Measurements from ENCODE around the gene NUDT17. TPM values are rescaled to one million over a fixed set of nuclear protein-coding genes. Genes with fewer than 3 reads are reported as not detected.

The NUDT17 gene
- total and polyA plus RNA-seq, 2 donors (not counting 1 experiment from before 2014, with no cell fraction given), result 3.4 to 5.1 TPM

GRCh38 chr1:145891143-145891542, 45.7 kb downstream of the NUDT17 start:
- Histone ChIP-seq H3K79me2 (ENCODE audit: control insufficient read depth, insufficient read depth, low read length) (no peaks in the 10 kb centered on the region), H3K4me1 (ENCODE audit: control insufficient read depth, extremely low read depth, insufficient read depth, low read length) (peaks cover 19% of the 10 kb centered on the region), H3K36me3 (ENCODE audit: control insufficient read depth, insufficient read depth, low read length) (no peaks in the 10 kb centered on the region), H4K20me1 (ENCODE audit: control insufficient read depth, extremely low read depth, insufficient read depth, low read length) (no peaks in the 10 kb centered on the region), H3K4me2 (ENCODE audit: extremely low read depth, insufficient read depth, low read length) (no peak overlapping the region), H3K27me3 (ENCODE audit: control insufficient read depth, insufficient read depth, low read length) (no peaks in the 10 kb centered on the region), H3K4me3 (replicated peaks in 1 of 4; ENCODE audit: control extremely low read depth in 1 of 4, insufficient read depth in 1 of 4, low read depth in 3 of 4, low read length in 4 of 4) (no peak overlapping the region), H3K27ac (ENCODE audit: insufficient read depth, low read length) (peak overlapping the region; percentile 90), H3K9me3 (ENCODE audit: control insufficient read depth, insufficient read depth, low read depth, low read length) (no peaks in the 10 kb centered on the region), H2AFZ (ENCODE audit: low read length) (peak overlapping the region; percentile 22), H3K9ac (ENCODE audit: insufficient read depth, low read length) (no peak overlapping the region)
- peak; percentile 39 to 75 for DNase-seq (ENCODE audit: low read depth in 2 of 2)
- TF ChIP-seq CTCF (conservative IDR thresholded peaks at IDR 0.05 in 1 of 2, IDR thresholded peaks at IDR 0.05 in 1 of 2; ENCODE audit: low read depth in 1 of 2, low read length in 2 of 2) (no peak), EZH2 (IDR thresholded peaks at IDR 0.05; ENCODE audit: low read length, missing control alignments) (no peak)

- H2AFZ ChIP-seq (ENCODE audit: low read length), result peak overlapping the region; percentile 64
- H3K36me3 ChIP-seq (ENCODE audit: control insufficient read depth, insufficient read depth, low read length), result no peaks in the 10 kb centered on the region
- TF ChIP-seq CTCF (conservative IDR thresholded peaks at IDR 0.05 in 1 of 2, IDR thresholded peaks at IDR 0.05 in 1 of 2; ENCODE audit: low read depth in 1 of 2, low read length in 2 of 2) (peak; percentile 95 to 97), EZH2 (IDR thresholded peaks at IDR 0.05; ENCODE audit: low read length, missing control alignments) (no peak)
- no peaks in the 10 kb centered on the region for H3K9me3 ChIP-seq (ENCODE audit: control insufficient read depth, insufficient read depth, low read depth, low read length)
- no peaks in the 10 kb centered on the region for H3K79me2 ChIP-seq (ENCODE audit: control insufficient read depth, insufficient read depth, low read length)
- peak overlapping the region; percentile 90 for H3K27ac ChIP-seq (ENCODE audit: insufficient read depth, low read length)
- H3K4me2 ChIP-seq (ENCODE audit: extremely low read depth, insufficient read depth, low read length), result peak overlapping the region; percentile 83
- no peaks in the 10 kb centered on the region for H3K27me3 ChIP-seq (ENCODE audit: control insufficient read depth, insufficient read depth, low read length)
- peaks cover 19% of the 10 kb centered on the region for H3K4me1 ChIP-seq (ENCODE audit: control insufficient read depth, extremely low read depth, insufficient read depth, low read length)
- peak overlapping the region; percentile 1 to 40 (median 10) for H3K4me3 ChIP-seq (replicated peaks in 1 of 4; ENCODE audit: control extremely low read depth in 1 of 4, insufficient read depth in 1 of 4, low read depth in 3 of 4, low read length in 4 of 4)
- no peak overlapping the region for H3K9ac ChIP-seq (ENCODE audit: insufficient read depth, low read length)
- peak; percentile 99 to 100 for DNase-seq (ENCODE audit: low read depth in 2 of 2)
- H4K20me1 ChIP-seq (ENCODE audit: control insufficient read depth, extremely low read depth, insufficient read depth, low read length), result no peaks in the 10 kb centered on the region
Measured at GRCh38 chr1:145891587-145892485, 46.4 kb downstream of the NUDT17 start.

GRCh38 chr1:145892486-145893087, 47.2 kb downstream of the NUDT17 start:
- no peaks in the 10 kb centered on the region for H4K20me1 ChIP-seq (ENCODE audit: control insufficient read depth, extremely low read depth, insufficient read depth, low read length)
- no peaks in the 10 kb centered on the region for H3K79me2 ChIP-seq (ENCODE audit: control insufficient read depth, insufficient read depth, low read length)
- peak overlapping the region; percentile 39 for H3K9ac ChIP-seq (ENCODE audit: insufficient read depth, low read length)
- H3K9me3 ChIP-seq (ENCODE audit: control insufficient read depth, insufficient read depth, low read depth, low read length), result no peaks in the 10 kb centered on the region
- peak; percentile 69 to 72 for DNase-seq (ENCODE audit: low read depth in 2 of 2)
- H2AFZ ChIP-seq (ENCODE audit: low read length), result peak overlapping the region; percentile 28
- no peaks in the 10 kb centered on the region for H3K36me3 ChIP-seq (ENCODE audit: control insufficient read depth, insufficient read depth, low read length)
- H3K4me2 ChIP-seq (ENCODE audit: extremely low read depth, insufficient read depth, low read length), result peak overlapping the region; percentile 83
- H3K27ac ChIP-seq (ENCODE audit: insufficient read depth, low read length), result peak overlapping the region; percentile 90
- H3K4me3 ChIP-seq (replicated peaks in 1 of 4; ENCODE audit: control extremely low read depth in 1 of 4, insufficient read depth in 1 of 4, low read depth in 3 of 4, low read length in 4 of 4), result peak overlapping the region; percentile 1 to 40 (median 10)
- TF ChIP-seq CTCF (conservative IDR thresholded peaks at IDR 0.05 in 1 of 2, IDR thresholded peaks at IDR 0.05 in 1 of 2; ENCODE audit: low read depth in 1 of 2, low read length in 2 of 2) (no peak), EZH2 (IDR thresholded peaks at IDR 0.05; ENCODE audit: low read length, missing control alignments) (no peak)
- peaks cover 19% of the 10 kb centered on the region for H3K4me1 ChIP-seq (ENCODE audit: control insufficient read depth, extremely low read depth, insufficient read depth, low read length)
- H3K27me3 ChIP-seq (ENCODE audit: control insufficient read depth, insufficient read depth, low read length), result no peaks in the 10 kb centered on the region
